ENCODE data around the gene NCAM2.

The NCAM2 gene

GRCh38 chr21:21406921-21407320 is 408.7 kb downstream of the NCAM2 start:
- DNase-seq (ENCODE audit: extremely low read depth, low read depth) = no peak
- H3K4me3 ChIP-seq (replicated peaks; ENCODE audit: low read depth, low read length) = no peak overlapping the region
- no peak for TF ChIP-seq CTCF (IDR thresholded peaks at IDR 0.05; ENCODE audit: low read depth, low read length, missing control alignments)

- H3K4me3 ChIP-seq (replicated peaks; ENCODE audit: low read depth, low read length) = no peak overlapping the region
- no peak for TF ChIP-seq CTCF (IDR thresholded peaks at IDR 0.05; ENCODE audit: low read depth, low read length, missing control alignments)
- DNase-seq (ENCODE audit: extremely low read depth, low read depth) = no peak
Observed at GRCh38 chr21:21412096-21412495, 413.9 kb downstream of the NCAM2 start.

- TF ChIP-seq CTCF (IDR thresholded peaks at IDR 0.05; ENCODE audit: low read depth, low read length, missing control alignments) = no peak
- no peak overlapping the region for H3K4me3 ChIP-seq (replicated peaks; ENCODE audit: low read depth, low read length)
- DNase-seq (ENCODE audit: extremely low read depth, low read depth) = no peak
Observed at GRCh38 chr21:21415741-21416140, 417.5 kb downstream of the NCAM2 start.

- no peak for DNase-seq (ENCODE audit: extremely low read depth, low read depth)
- H3K4me3 ChIP-seq (replicated peaks; ENCODE audit: low read depth, low read length) = no peak overlapping the region
- no peak for TF ChIP-seq CTCF (IDR thresholded peaks at IDR 0.05; ENCODE audit: low read depth, low read length, missing control alignments)
Observed at GRCh38 chr21:21434944-21435343, 436.7 kb downstream of the NCAM2 start.

GRCh38 chr21:21436012-21436534 is 437.9 kb downstream of the NCAM2 start:
- TF ChIP-seq CTCF (IDR thresholded peaks at IDR 0.05; ENCODE audit: low read depth, low read length, missing control alignments) = no peak
- no peak overlapping the region for H3K4me3 ChIP-seq (replicated peaks; ENCODE audit: low read depth, low read length)
- no peak for DNase-seq (ENCODE audit: extremely low read depth, low read depth)

GRCh38 chr21:21439761-21440160 is 441.6 kb downstream of the NCAM2 start:
- no peak for TF ChIP-seq CTCF (IDR thresholded peaks at IDR 0.05; ENCODE audit: low read depth, low read length, missing control alignments)
- no peak for DNase-seq (ENCODE audit: extremely low read depth, low read depth)
- H3K4me3 ChIP-seq (replicated peaks; ENCODE audit: low read depth, low read length) = no peak overlapping the region

- no peak for DNase-seq (ENCODE audit: extremely low read depth, low read depth)
- no peak overlapping the region for H3K4me3 ChIP-seq (replicated peaks; ENCODE audit: low read depth, low read length)
- TF ChIP-seq CTCF (IDR thresholded peaks at IDR 0.05; ENCODE audit: low read depth, low read length, missing control alignments) = no peak
Observed at GRCh38 chr21:21457077-21457476, 458.9 kb downstream of the NCAM2 start.
